GM21717 (cell line): ENCODE measurements around the gene CUL1.

Source experiments
- ATAC-seq: cut with Tn5 transposase; IDR thresholded peaks from one replicate; pipeline ENCODE4 v1.9.1; 2021; ENCODE audit warnings: mild to moderate bottlenecking, moderate library complexity; ENCODE audit not compliant: unreplicated experiment

CUL1 gene

DNA sequence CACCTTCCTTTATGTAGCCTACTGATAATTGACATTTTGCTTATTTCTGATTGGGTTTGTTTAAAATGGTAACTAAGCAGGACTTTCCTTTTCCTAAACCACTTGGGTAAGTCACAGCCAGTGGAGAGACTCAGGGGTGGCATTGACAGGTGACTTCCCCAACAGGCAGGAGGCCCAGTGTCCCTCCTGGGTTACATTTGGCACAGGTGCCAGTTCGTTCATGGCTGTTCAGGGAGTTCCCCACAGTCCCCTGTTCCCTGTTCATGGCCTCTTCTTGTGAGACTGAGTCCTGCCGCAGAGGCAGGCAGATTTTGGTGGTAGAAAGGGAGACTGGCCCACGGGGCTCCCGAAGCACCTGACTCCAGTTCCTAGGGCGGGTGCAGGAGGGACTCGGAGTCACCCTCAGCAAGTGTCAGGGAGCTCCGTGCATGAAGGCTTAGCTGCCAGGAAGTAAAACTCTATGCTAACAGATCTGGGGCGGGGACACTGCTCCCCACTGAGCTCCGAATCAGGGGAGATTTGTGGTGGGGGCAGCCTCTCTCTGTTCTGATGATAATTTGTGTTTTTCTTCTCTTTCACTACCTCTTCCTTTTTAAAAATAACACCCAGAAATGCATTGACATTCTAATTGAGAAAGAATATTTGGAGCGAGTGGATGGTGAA is 101.3 kb downstream of the CUL1 start:
- ATAC-seq = no peak

DNA sequence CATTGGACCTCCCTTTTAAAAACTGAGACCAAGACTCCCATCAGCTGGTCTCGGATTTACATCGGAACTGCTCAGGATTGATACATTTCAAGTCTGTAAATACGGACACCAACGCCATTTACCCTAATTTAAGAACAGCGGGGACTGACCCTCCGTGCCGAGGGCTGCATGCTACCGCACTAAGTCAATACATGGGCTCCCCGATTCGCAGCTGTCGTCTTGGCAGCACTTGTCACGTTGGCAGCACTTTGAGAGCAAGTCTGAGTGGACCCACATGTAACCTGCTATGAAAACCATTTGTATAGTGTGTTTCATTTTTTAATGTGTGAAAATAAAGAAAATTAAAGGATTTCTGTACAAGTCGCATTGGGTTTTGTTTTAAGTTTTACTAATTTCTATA is 102.0 kb downstream of the CUL1 start:
- ATAC-seq = no peak

DNA sequence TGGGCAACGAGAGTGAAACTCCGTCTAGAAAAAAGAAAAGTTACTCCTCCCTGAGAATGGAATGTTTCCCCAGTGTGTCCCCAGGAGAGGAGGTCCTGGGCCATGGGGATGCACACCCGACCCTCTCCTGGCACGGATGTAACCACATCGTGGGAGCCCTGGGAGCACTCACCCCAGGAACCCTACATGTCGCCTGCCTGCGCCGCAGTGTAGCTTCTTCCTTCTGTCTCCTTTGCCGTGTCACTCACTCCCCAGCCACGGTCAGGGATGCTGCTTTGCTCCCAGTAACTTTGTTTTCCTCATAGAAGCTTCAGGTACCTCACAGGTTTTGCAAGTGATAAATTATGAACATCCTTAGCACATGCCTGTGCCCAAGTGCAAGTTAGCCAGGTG is 103.4 kb downstream of the CUL1 start:
- ATAC-seq = no peak

DNA sequence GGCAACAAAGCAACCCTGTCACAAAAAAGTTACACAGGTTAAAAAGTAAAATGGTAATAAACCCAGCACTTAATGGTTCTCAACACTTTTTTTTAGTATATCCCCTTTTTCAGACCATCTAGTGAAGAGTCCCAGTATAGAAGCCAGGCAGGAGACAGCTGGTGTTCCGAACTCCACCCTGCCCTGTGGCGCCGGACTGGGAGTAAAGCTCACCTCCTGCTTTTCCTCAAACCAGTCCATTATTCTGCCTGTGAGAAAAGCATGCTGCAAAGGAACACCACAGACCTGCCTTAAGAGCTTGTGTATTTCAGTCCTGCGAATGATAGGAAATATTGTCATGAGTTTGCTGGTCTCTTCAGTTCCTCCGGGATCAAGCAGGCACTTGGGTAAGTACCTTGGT is 104.4 kb downstream of the CUL1 start:
- no peak for ATAC-seq

DNA sequence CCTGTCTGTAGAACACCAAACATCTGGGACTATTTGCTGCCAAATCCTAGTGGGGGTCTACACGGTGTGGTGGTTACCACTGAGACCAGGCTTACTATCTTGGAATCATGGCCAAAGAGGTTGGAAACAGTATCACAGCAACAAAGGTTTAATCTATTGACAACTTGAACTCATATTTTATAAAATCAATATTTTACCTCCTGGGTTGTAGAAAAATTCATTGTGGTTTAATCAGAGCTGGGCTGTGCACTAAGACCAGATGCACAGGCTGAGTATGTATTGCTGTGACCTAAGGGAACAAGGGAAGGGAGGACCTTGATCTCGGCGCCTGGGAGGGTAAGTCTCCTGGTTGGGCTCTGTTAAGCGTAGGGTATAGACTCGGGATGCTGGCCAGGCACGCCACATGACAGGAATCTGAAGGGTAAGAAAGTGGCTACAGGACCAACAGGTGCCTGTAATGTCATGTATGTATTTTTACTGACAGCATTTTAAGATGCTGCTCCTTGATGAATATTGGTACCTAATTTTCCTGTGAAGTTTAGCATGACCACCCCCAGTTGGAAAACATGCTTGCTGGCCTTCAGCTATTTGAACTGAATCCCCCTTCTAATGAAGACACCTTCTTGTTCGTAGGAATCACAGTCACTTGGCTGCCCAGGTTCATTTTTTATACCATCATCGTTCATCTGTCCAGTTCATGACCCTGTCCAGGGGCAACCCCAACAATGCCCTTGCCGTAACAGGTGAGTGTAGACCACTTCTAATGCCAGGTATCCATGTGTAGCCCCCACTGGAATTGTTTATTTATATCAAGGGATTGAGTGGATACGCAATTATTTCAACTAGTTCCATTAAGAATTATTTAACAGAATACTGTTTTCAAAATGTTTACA is 105.9 kb downstream of the CUL1 start:
- ATAC-seq = no peak

DNA sequence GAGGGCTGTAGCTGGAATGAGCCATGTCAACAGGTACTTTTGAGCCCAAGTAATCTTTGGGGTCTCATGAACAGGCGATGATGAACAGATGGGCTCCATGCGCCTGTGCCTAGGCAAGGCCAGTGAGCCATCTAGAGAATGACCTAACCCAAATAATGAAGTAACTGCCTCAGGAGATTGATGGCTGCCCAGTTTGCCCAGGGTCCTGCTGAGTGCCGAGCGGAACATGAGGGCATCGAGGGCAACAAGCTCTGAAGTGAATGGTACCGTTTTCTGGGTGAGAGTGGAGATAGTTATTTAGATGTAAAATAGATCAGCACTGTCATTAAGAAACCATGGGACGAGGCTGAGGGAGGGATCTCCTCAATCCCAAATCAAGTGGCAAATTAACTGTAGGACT is 107.5 kb downstream of the CUL1 start:
- ATAC-seq = no peak

DNA sequence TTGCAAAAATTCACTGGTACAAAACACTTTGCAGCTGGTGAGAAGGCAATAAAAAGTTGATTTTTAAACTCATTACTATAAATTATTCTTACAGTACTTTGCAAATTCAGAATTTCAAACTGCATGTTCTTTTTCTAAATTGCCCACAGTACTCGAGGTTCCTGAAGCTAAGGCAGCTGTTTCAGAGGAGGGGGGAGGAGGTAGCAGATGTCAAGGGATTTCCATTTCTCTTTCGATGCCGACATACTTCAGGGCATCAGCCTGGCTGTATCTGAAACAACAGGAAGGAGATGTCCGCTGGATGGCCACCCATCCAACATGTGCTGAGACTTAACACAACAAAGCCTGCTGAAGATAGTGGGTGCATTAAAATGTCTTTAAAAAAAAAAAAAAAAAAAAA is 108.7 kb downstream of the CUL1 start:
- no peak for ATAC-seq

DNA sequence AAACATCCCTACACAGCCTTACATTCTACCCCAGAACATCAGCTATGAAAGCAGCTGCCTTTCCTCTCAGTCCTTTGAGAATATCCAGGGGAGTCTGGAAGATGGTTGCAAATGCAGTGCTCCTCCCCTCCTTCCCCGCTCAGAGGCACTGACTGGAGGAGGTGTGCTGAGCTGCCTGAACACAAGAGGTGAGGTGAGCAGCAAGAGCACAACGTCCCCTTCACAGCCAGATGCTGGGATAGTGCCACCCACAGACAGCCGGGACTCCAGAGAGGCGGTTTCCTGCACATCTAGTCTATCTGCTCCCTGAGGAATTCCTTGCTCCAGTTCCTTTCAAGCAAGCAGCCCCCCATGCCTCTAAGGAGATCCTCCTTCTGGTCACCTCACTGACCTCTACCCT is 111.2 kb downstream of the CUL1 start:
- ATAC-seq = no peak

DNA sequence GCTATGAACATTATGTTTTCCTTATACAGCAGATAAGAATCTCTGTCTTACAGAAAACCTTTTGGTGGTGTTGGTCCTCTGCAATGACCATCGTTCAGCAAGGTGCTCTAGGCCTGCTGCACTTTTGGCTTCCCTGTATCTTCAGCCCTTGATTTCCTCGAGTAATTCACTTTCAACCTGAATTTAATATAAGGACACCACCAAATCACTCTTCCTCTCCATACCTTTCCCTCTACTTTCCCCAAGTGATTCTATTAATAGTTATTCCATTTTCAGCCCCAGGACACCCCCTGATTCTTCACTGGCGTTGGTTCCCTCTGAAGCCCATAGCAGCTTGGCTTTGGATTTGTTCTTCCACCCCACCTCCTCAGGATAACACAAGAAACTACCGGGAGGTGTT is 113.2 kb downstream of the CUL1 start:
- ATAC-seq = no peak

DNA sequence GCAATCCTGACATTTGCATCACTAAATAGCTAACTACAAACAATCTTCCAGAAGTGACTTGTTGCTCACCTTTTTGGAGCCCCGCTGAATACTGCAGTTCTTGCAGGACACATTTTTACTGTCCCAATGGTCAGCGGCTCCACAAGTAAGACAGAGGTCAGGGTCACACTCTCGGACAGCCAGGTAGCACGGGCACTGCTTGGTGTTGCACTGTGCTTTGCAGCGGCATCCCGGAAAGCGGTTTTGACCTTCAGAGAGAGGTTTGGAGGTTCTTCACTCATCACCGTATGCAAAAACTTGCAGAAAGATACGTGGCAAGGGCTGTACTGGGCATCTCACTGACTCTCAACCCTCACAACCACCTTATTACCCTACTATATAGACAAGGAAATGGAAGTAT is 115.2 kb downstream of the CUL1 start:
- ATAC-seq = no peak

DNA sequence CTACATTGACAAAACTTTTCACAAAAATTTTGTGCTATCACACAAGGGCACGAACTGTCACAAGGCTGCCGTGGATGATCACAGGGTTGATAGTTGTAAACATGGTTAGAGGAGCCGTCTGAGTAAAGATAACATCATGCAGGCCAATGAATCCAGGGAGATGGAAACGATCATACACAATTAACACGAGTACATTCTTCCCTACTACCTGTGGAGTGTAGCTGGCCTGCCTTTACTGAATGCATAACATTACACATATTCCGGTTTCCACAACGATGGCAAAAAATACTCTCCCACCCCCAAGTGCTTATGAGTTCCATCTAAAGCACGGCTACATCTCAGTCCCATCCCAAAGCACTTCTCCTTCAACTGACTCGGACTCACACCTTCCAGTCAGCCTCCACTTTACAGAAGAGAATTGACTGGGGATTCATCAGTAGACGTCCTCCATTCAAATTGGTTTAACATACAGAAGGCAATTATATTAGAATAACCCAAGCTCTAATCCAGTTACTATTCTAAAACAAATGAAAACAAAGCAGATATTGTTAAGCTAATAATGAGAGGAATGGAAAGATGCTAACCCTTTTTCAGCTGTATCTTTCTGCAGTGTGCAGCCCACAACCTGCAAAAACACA is 116.3 kb downstream of the CUL1 start:
- ATAC-seq = no peak

DNA sequence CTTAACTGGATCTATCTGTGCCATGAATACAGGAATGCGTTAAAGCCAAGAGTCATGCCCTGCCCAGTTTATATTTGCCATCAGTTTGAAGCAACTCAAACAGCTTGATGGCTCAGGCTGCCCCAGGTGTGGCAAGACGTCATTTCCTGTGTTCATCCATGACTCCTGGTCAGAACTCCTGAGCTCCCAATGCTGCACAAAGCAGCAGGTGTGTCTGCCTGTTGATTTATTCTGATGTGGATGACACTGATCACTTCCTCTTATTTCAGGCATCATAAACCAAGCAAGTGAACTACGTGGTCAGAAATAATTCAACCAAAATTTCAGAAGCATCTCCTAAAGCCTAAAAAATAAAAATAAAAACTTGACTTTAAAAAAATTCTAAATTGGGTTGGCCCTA is 116.9 kb downstream of the CUL1 start:
- ATAC-seq = no peak

DNA sequence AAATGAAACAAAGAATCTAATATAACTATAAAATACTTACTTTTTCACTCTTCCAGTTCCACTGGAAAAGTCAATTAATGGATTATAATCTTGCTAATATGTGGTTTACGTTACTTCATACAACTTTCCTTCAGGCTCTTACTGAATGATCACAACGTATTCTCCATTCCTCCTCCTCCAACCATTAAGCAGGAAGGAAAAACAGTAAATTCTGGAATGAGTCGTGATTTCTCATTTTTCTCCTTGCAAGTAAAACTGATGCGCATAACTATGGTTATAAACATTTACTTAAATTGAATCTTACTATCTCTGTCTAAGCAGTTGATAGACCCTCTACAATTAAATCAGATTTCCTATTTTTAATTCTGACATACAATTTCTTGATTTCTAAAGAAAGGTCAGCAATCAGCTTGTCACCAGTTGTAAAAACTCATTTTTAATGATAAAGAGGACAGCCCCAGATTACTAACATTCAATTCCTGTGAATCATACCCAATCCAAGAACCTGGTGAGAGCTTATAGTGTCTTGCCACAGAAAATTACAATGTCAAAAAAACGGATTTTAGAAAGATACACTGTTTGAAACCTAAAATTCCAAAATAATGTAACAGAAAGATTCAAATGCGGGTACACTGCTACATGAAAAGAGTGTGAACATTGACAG is 121.1 kb downstream of the CUL1 start:
- ATAC-seq = no peak

DNA sequence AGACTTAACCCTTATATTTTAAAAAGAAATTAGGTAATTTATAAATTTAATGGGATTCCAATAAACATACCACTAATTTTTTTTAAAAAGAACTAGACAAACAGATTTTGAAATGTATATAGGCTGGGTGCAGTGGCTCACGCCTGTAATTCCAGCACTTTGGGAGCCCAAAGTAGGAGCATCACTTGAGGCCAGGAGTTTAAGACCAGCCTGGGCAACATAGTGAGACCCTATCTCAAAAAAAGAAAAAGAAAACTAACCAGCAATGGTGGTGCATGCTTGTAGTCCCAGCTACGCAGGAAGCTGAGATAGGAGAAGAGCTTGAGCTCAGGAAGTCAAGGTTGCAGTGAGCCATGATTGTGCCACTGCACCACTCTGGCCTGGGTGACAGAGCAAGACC is 122.7 kb downstream of the CUL1 start:
- no peak for ATAC-seq

DNA sequence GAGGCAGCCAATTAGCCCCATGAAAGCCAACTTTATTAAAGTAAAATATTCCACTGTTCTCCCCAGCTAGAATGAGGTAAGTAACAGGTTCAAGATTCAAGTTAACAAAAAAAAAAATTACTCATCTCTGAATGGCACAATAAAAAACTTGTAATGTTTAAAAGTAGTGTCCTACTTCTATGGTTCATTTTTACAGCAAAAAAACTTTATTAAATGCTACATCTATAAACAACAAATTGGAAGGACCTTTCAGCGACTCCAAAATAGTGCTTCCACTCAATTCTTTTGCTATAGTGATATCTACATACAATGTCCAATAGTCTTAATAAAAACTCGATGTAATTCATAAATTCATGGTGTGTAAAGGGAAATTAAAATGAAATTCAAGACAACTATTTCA is 126.2 kb downstream of the CUL1 start:
- ATAC-seq = no peak

DNA sequence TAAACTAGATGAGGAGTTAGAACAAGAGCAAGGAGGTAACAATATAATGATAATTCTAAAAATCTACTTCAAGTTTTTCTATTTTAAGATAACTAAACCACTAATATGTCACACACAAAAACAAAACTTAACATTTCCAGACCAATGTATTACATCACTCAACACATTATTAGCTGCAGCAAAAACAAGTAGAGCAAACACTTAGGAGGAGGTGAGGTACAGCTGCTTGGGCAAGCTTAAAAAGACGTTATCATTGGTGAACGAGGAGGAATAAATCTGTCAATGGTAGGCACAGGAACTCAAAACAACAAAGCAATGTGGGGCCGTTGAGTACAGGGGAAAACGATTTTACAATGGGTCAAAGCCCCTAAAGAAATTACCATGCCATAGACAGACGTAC is 126.6 kb downstream of the CUL1 start:
- no peak for ATAC-seq

DNA sequence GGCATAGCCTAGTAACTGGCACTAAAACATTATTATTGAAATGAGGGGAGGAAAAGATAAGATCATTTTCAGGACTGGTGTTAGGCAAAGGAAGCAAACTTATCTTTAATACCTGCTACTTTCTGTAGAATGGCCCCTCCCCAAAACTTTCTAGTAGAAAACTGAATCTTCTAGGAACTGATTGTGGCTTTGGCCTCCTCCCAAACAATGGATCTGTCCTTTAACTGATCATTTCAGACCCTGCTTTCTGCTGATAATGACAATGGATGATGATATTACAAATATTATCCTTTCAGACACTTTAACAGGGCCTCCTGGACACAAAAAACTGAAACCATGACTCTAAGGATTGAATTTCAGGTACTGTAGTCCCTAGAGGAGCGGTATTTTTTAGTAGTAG is 130.3 kb downstream of the CUL1 start:
- ATAC-seq = no peak

DNA sequence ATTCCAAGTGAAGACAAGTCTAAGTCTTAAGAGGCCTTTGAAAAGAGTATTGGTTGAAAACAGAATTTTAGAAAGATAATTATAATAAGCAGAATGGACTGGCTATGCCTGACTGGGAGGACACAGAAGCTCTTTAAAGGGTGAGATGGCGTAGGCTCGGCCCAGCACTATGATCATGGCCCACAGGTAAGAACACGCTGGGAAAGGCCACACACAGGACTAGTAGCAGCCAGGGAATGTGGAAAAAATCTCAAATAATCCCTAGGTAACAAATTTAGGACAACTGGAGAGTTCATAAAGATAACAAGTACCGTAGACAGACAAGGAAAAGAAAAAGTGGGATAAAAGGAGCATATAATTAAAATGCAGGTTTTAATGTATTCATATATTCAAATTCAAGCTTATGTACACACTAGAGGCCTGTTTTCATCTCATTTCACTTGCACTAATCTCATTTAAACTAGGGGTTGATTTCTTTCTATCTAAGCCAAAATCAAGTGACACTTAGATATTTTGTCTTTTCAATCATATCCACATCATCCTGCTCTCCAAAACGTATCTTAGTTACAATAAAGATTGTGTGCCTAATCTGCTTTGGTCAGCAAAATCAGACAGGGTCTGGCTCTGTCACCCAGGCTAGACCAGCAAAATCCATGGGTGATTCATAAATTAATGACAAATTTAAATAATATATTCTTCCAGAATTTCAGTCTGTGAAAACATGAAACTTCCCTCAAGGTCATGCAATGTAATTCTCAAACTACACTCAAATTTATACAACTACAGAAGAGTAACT is 132.4 kb downstream of the CUL1 start:
- no peak for ATAC-seq

DNA sequence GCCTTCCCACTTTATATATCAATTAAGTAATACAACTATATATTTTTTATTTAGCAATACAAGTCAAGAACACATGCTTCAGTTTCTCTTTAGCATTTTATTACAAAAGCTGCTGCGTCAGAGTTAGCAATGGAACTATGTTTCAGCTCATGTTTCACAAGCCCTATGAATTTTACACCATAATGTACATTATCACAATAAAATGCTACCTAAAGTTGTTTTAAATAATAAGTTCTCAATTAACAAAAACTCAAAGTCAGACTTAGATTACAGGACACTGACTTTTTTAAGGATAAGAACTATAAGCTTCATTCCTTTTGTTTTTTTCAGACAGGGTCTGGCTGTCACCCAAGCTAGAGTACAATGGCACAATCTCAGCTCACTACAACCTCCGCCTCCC is 133.1 kb downstream of the CUL1 start:
- ATAC-seq = no peak

DNA sequence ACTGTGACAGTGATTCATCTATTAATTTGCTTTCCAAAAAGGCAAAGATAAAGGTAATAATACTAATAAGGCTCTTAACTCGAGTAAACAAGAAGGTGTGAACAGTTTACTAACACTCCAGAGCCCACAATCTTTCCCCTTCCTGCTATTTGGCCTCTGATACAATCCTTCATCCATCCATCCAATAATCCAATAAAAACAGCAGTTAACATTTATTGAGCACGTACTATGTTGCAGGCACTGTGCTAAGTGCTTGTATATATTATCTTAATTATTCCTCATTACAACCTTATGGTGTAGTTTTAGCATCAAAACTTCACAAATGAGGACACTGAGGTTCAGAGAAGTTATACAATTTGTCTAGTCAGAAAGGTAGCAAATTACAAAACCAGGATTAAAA is 135.9 kb downstream of the CUL1 start:
- ATAC-seq = no peak

DNA sequence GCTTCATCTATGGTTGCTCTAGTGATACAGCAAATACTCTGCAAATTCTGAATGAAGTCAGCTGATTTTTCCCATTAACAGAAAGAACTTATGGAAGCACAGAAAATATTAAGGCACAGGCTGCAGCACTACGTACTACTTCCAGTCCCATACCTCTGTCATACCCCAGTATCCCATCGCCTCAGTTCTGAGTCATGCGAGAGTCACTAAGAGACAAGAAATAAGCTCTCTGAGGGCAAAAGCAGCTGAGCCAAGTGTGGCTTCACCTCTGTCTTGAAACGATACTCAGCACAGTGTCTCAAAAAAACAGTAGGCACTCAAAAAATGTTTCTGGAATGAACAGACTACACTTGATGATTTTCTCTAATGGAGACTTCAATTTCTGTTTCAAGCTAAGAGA is 137.2 kb downstream of the CUL1 start:
- ATAC-seq = no peak
